Mucosa of rectum (tissue), 2 donors: ENCODE results near the gene ZNF197.
"Not testable (repeated sequence)": the region's sequence is repeated elsewhere in the genome, so short reads cannot be mapped to it uniquely, and the experiment has no call there.

ENCODE experiments used
- H3K27ac ChIP-seq, 2 donors: one replicate each; pipeline ENCODE4 v1.7.0; 2013; ENCODE audit warnings: inconsistent platforms in 2 of 2, low read depth in 2 of 2, low read length in 2 of 2
- H3K27me3 ChIP-seq, 2 donors: one replicate each; pipeline ENCODE4 v1.7.0; 2013; ENCODE audit warnings: low read length in 2 of 2; ENCODE audit not compliant: control insufficient read depth in 2 of 2, insufficient read depth in 2 of 2
- H3K36me3 ChIP-seq, 2 donors: one replicate each; pipeline ENCODE4 v1.7.0; 2013; ENCODE audit warnings: low read length in 2 of 2; ENCODE audit not compliant: control insufficient read depth in 2 of 2, insufficient read depth in 2 of 2
- H3K4me1 ChIP-seq, 2 donors: one replicate each; pipeline ENCODE4 v1.7.0; 2013; ENCODE audit warnings: low read length in 2 of 2, mild to moderate bottlenecking in 1 of 2; ENCODE audit not compliant: control insufficient read depth in 2 of 2, insufficient read depth in 2 of 2
- H3K4me3 ChIP-seq, 2 donors: one replicate each; pipeline ENCODE4 v1.7.0; 2013; ENCODE audit warnings: low read length in 2 of 2
- H3K9ac ChIP-seq, 2 donors: one replicate each; pipeline ENCODE4 v1.7.0; 2013; ENCODE audit warnings: low read length in 2 of 2, low read depth in 1 of 2, mild to moderate bottlenecking in 1 of 2
- H3K9me3 ChIP-seq, 2 donors: one replicate each; pipeline ENCODE4 v1.7.0; 2013; ENCODE audit warnings: low read length in 2 of 2; ENCODE audit not compliant: control insufficient read depth in 2 of 2
- donor health status: healthy.
- donor health status: Normal muscosa, but diverticular disease.

Gene ZNF197

GRCh38 chr3:44659015-44659414, 34.2 kb downstream of the ZNF197 start:
- Histone ChIP-seq H3K27me3 (no peaks in the 10 kb centered on the region), H3K9me3 (peaks cover 20 to 21% of the 10 kb centered on the region in 2 donors), H3K36me3 (peaks cover 41 to 56% of the 10 kb centered on the region in 2 donors), H3K9ac (no peak overlapping the region), H3K27ac (no peak overlapping the region), H3K4me3 (no peak overlapping the region), H3K4me1 (no peaks in the 10 kb centered on the region)

- Histone ChIP-seq H3K27me3 (no peaks in the 10 kb centered on the region), H3K27ac (no peak overlapping the region), H3K36me3 (peaks cover 38 to 52% of the 10 kb centered on the region in 2 donors), H3K9me3 (peaks cover 21 to 23% of the 10 kb centered on the region in 2 donors), H3K4me3 (no peak overlapping the region), H3K9ac (no peak overlapping the region), H3K4me1 (no peaks in the 10 kb centered on the region)
Measured at GRCh38 chr3:44659434-44659833, 34.6 kb downstream of the ZNF197 start.

- Histone ChIP-seq H3K4me3 (no peak overlapping the region), H3K9me3 (peaks cover 21 to 23% of the 10 kb centered on the region in 2 donors), H3K27ac (no peak overlapping the region), H3K9ac (no peak overlapping the region), H3K27me3 (no peaks in the 10 kb centered on the region), H3K36me3 (peaks cover 38 to 47% of the 10 kb centered on the region in 2 donors), H3K4me1 (no peaks in the 10 kb centered on the region)
Measured at GRCh38 chr3:44661189-44661588, 36.4 kb downstream of the ZNF197 start.

- Histone ChIP-seq H3K27me3 (no peaks in the 10 kb centered on the region), H3K4me3 (no peak overlapping the region), H3K27ac (no peak overlapping the region), H3K36me3 (peaks cover 5 to 13% of the 10 kb centered on the region in 2 donors), H3K9me3 (peaks cover 0 to 8% of the 10 kb centered on the region in 2 donors), H3K9ac (no peak overlapping the region), H3K4me1 (no peaks in the 10 kb centered on the region)
Measured at GRCh38 chr3:44665173-44665572, 40.3 kb downstream of the ZNF197 start.

GRCh38 chr3:44666346-44666745, 41.5 kb downstream of the ZNF197 start:
- Histone ChIP-seq H3K9me3 (peaks cover 0 to 3% of the 10 kb centered on the region in 2 donors), H3K27me3 (no peaks in the 10 kb centered on the region), H3K27ac (no peak overlapping the region), H3K9ac (no peak overlapping the region), H3K4me3 (no peak overlapping the region), H3K4me1 (no peaks in the 10 kb centered on the region), H3K36me3 (peaks cover 0 to 1% of the 10 kb centered on the region in 2 donors)

GRCh38 chr3:44669760-44670159, 44.9 kb downstream of the ZNF197 start:
- Histone ChIP-seq H3K9me3 (no peaks in the 10 kb centered on the region), H3K27ac (no peak overlapping the region), H3K27me3 (no peaks in the 10 kb centered on the region), H3K36me3 (no peaks in the 10 kb centered on the region), H3K9ac (no peak overlapping the region), H3K4me1 (no peaks in the 10 kb centered on the region), H3K4me3 (no peak overlapping the region)

- not testable (repeated sequence) for H3K27ac ChIP-seq, H3K4me3 ChIP-seq, H3K9ac ChIP-seq, H3K4me1 ChIP-seq, H3K36me3 ChIP-seq, H3K9me3 ChIP-seq, H3K27me3 ChIP-seq
Measured at GRCh38 chr3:44673466-44673865, 48.6 kb downstream of the ZNF197 start.

- H3K27ac ChIP-seq: no peak overlapping the region
- H3K36me3 ChIP-seq: no peaks in the 10 kb centered on the region
- no peaks in the 10 kb centered on the region for H3K27me3 ChIP-seq
- no peak overlapping the region for H3K4me3 ChIP-seq
- H3K9me3 ChIP-seq: peaks cover 0 to 3% of the 10 kb centered on the region in 2 donors
- no peak overlapping the region for H3K9ac ChIP-seq
- no peaks in the 10 kb centered on the region for H3K4me1 ChIP-seq
Measured at GRCh38 chr3:44674211-44674610, 49.4 kb downstream of the ZNF197 start.

GRCh38 chr3:44678480-44679116, 53.8 kb downstream of the ZNF197 start:
- Histone ChIP-seq H3K4me1 (no peaks in the 10 kb centered on the region), H3K27ac (no peak overlapping the region), H3K9me3 (peaks cover 4 to 7% of the 10 kb centered on the region in 2 donors), H3K9ac (no peak overlapping the region), H3K4me3 (no peak overlapping the region), H3K27me3 (no peaks in the 10 kb centered on the region), H3K36me3 (no peaks in the 10 kb centered on the region)

GRCh38 chr3:44680921-44681455, 56.2 kb downstream of the ZNF197 start:
- Histone ChIP-seq H3K9ac (no peak overlapping the region), H3K9me3 (peaks cover 4 to 8% of the 10 kb centered on the region in 2 donors), H3K4me3 (peak overlapping the region in 1 of 2 donors; percentile 21), H3K27ac (no peak overlapping the region), H3K27me3 (no peaks in the 10 kb centered on the region), H3K36me3 (no peaks in the 10 kb centered on the region), H3K4me1 (no peaks in the 10 kb centered on the region)
